ENCODE results near the gene ATRNL1. TPM values are rescaled to one million over a fixed set of nuclear protein-coding genes. Genes with fewer than 3 reads are reported as not detected.
"Not testable (repeated sequence)": the region's sequence is repeated elsewhere in the genome, so short reads cannot be mapped to it uniquely, and the experiment has no call there.

ATRNL1 gene
- total and polyA plus RNA-seq, 5 donors, result 0.75 to 2.2 (median 2.0) TPM

- ATAC-seq, result no peak
- intact Hi-C loops (cut with DNase I), result loop anchor here (1.0 to 10.0 kb wide), 3 partner anchors 252 to 255 kb away; no protein-coding TSS in a partner anchor
These were observed 36.6 kb downstream of the ATRNL1 start for GRCh38 chr10:115129752-115130151.

DNA sequence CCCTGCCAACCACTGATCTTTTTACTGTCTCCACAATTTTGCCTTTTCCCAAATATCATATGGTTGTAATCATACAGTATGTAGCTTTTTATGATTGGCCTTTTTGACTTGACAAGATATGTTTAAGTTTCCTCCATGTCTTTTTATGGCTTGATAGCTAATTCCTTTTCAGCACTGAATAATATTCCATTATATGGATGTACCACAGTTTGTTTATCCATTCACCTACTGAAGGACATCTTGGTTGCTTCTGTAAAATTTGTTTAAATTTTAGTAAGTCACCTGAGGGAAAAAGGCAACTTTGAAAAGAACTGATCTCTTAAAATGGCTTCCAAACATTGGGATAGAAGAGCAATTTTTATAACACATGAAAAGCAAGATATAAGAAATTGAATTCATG, 43.5 kb downstream of the ATRNL1 start:
- no peak overlapping the region for H3K4me3 ChIP-seq (ENCODE audit: low read length)
- no peak overlapping the region for H3K27ac ChIP-seq (ENCODE audit: low read length)
- H3K27me3 ChIP-seq (ENCODE audit: control insufficient read depth, insufficient read depth), result no peaks in the 10 kb centered on the region
- DNase-seq (no peak), ATAC-seq (no peak)
- intact Hi-C loops (cut with DNase I), result no loop called here
- no peaks in the 10 kb centered on the region for H3K4me1 ChIP-seq (ENCODE audit: control insufficient read depth, insufficient read depth, low read length)
- no peaks in the 10 kb centered on the region for H3K9me3 ChIP-seq (ENCODE audit: control insufficient read depth, low read length)

More at GRCh38 chr10:115129752-115130151, 36.6 kb downstream of the ATRNL1 start:
- no peaks in the 10 kb centered on the region for H3K27me3 ChIP-seq (ENCODE audit: control insufficient read depth, insufficient read depth)
- H3K4me3 ChIP-seq (ENCODE audit: low read length), result no peak overlapping the region
- no peak overlapping the region for H3K27ac ChIP-seq (ENCODE audit: low read length)
- no peaks in the 10 kb centered on the region for H3K4me1 ChIP-seq (ENCODE audit: control insufficient read depth, insufficient read depth, low read length)
- no peaks in the 10 kb centered on the region for H3K9me3 ChIP-seq (ENCODE audit: control insufficient read depth, low read length)
- DNase-seq, result no peak

DNA sequence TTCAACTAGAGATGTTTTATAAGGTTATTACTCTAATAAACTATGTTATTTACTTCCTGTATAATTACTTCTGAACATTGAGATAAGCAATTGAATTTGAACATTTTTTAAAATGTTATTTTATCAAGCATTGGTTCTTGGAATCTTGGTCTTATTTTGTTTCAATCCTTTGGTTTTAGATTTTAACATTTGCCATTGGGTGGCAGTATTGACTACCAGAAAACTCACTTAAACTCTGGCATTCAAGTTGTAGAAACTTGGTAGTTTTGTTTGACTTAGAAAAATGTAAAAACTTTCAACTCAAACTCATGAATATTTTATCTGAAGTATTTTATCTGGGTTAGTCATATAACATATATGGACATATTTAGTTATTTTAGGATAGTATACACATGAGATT, 48.1 kb downstream of the ATRNL1 start:
- no peak for ATAC-seq
- no peak for DNase-seq

DNA sequence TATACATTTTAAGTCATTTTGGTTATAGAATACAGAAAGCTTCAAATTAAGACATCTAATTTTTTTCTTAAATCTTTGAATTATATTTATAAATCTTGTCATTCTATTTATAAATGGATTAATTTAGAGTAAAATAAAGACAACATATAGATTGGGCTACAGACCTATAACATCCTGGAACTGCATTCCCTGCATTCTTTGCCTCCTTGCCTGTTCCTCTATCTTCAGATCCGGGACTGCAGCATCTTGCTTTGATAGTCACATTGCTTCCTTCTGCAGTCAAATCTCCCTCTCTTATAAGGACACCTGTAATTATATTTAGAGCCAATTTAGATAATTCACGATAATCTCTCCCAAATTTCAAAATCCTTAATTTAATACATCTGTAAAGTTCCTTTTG, 64.2 kb downstream of the ATRNL1 start:
- Histone ChIP-seq H3K9me3 (ENCODE audit: control insufficient read depth, low read length) (no peaks in the 10 kb centered on the region), H3K27ac (ENCODE audit: low read length) (no peak overlapping the region), H3K4me3 (ENCODE audit: low read length) (no peak overlapping the region), H3K27me3 (ENCODE audit: control insufficient read depth, insufficient read depth) (no peaks in the 10 kb centered on the region), H3K4me1 (ENCODE audit: control insufficient read depth, insufficient read depth, low read length) (no peaks in the 10 kb centered on the region)
- no peak for ATAC-seq
- WGBS, result 61% methylated on average over 2 of the region's 2 CpGs
- DNase-seq, result no peak
- intact Hi-C loops (cut with DNase I), result no loop called here

More for the DNA sequence above, 48.1 kb downstream of the ATRNL1 start:
- H3K27me3 ChIP-seq (ENCODE audit: control insufficient read depth, insufficient read depth), result no peaks in the 10 kb centered on the region
- intact Hi-C loops (cut with DNase I), result loop anchor here in 1 of 4 donors (10.0 kb wide), 1 partner anchor 1244 kb away; no protein-coding TSS in a partner anchor
- H3K9me3 ChIP-seq (ENCODE audit: control insufficient read depth, low read length), result no peaks in the 10 kb centered on the region
- no peaks in the 10 kb centered on the region for H3K4me1 ChIP-seq (ENCODE audit: control insufficient read depth, insufficient read depth, low read length)
- H3K27ac ChIP-seq (ENCODE audit: low read length), result no peak overlapping the region
- H3K4me3 ChIP-seq (ENCODE audit: low read length), result no peak overlapping the region

- no peak overlapping the region for H3K4me3 ChIP-seq (ENCODE audit: low read length)
- DNase-seq, result no peak
- no peak for ATAC-seq
- no peaks in the 10 kb centered on the region for H3K4me1 ChIP-seq (ENCODE audit: control insufficient read depth, insufficient read depth, low read length)
- intact Hi-C loops (cut with DNase I), result no loop called here
- no peaks in the 10 kb centered on the region for H3K27me3 ChIP-seq (ENCODE audit: control insufficient read depth, insufficient read depth)
- no peaks in the 10 kb centered on the region for H3K9me3 ChIP-seq (ENCODE audit: control insufficient read depth, low read length)
- WGBS, result 93% methylated on average over 5 of the region's 5 CpGs
- H3K27ac ChIP-seq (ENCODE audit: low read length), result no peak overlapping the region
These were observed 70.0 kb downstream of the ATRNL1 start for GRCh38 chr10:115163129-115163528.

GRCh38 chr10:115164220-115164619, 71.1 kb downstream of the ATRNL1 start:
- Histone ChIP-seq H3K27ac (ENCODE audit: low read length) (no peak overlapping the region), H3K4me1 (ENCODE audit: control insufficient read depth, insufficient read depth, low read length) (no peaks in the 10 kb centered on the region), H3K4me3 (ENCODE audit: low read length) (no peak overlapping the region), H3K27me3 (ENCODE audit: control insufficient read depth, insufficient read depth) (no peaks in the 10 kb centered on the region), H3K9me3 (ENCODE audit: control insufficient read depth, low read length) (no peaks in the 10 kb centered on the region)
- ATAC-seq, result no peak
- intact Hi-C loops (cut with DNase I), result no loop called here
- no peak for DNase-seq
- 80% methylated on average over 2 of the region's 2 CpGs for WGBS

- WGBS, result 83% methylated on average over 2 of the region's 2 CpGs
- intact Hi-C loops (cut with DNase I), result no loop called here
- DNase-seq, result no peak
These were observed 74.6 kb downstream of the ATRNL1 start for GRCh38 chr10:115167751-115168150.

DNA sequence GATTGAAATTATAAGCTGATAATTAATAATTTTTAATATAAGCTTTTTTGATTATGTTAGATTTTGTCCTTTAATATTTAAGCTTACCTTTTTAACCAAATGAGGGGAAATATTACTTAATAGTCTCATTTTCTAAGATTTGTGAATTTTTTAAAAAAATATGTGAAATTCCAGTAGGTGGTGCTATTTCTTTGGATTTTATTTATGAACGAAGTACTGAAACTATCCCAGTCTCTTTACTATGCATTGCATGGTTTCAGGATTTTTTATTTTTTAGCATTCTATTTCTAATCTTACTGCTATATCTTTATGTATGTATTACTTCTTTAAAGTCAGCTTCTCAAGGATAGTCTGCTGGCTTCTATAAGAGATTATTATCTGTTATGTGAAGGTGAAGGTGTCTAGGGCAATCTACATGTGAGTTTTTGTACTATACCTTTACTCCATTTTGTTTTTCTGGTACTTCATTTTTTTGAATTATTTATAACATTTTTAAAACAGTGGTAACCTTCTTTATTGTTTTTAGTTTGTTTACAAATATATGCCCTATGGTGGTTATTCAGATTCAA, 78.3 kb downstream of the ATRNL1 start:
- DNase-seq, result no peak
- no peaks in the 10 kb centered on the region for H3K9me3 ChIP-seq (ENCODE audit: control insufficient read depth, low read length)
- WGBS, result 2% methylated on average over 1 of the region's 1 CpG
- H3K27ac ChIP-seq (ENCODE audit: low read length), result no peak overlapping the region
- no peaks in the 10 kb centered on the region for H3K27me3 ChIP-seq (ENCODE audit: control insufficient read depth, insufficient read depth)
- no peaks in the 10 kb centered on the region for H3K4me1 ChIP-seq (ENCODE audit: control insufficient read depth, insufficient read depth, low read length)
- no peak for ATAC-seq
- intact Hi-C loops (cut with DNase I), result no loop called here
- H3K4me3 ChIP-seq (ENCODE audit: low read length), result no peak overlapping the region

More at GRCh38 chr10:115167751-115168150, 74.6 kb downstream of the ATRNL1 start:
- no peak overlapping the region for H3K27ac ChIP-seq (ENCODE audit: low read length)
- H3K27me3 ChIP-seq (ENCODE audit: control insufficient read depth, insufficient read depth), result no peaks in the 10 kb centered on the region
- no peak overlapping the region for H3K4me3 ChIP-seq (ENCODE audit: low read length)
- no peaks in the 10 kb centered on the region for H3K9me3 ChIP-seq (ENCODE audit: control insufficient read depth, low read length)
- no peak for ATAC-seq
- no peaks in the 10 kb centered on the region for H3K4me1 ChIP-seq (ENCODE audit: control insufficient read depth, insufficient read depth, low read length)

GRCh38 chr10:115173915-115174443, 80.8 kb downstream of the ATRNL1 start:
- no peak overlapping the region for H3K4me3 ChIP-seq (ENCODE audit: low read length)
- H3K27ac ChIP-seq (ENCODE audit: low read length), result no peak overlapping the region
- H3K4me1 ChIP-seq (ENCODE audit: control insufficient read depth, insufficient read depth, low read length), result no peaks in the 10 kb centered on the region
- no peaks in the 10 kb centered on the region for H3K9me3 ChIP-seq (ENCODE audit: control insufficient read depth, low read length)
- H3K27me3 ChIP-seq (ENCODE audit: control insufficient read depth, insufficient read depth), result no peaks in the 10 kb centered on the region
- 73% methylated on average over 3 of the region's 3 CpGs for WGBS
- intact Hi-C loops (cut with DNase I), result no loop called here
- ATAC-seq (no peak), DNase-seq (no peak)

- intact Hi-C loops (cut with DNase I); DNase-seq; H3K27ac ChIP-seq (ENCODE audit: low read length); H3K27me3 ChIP-seq (ENCODE audit: control insufficient read depth, insufficient read depth); H3K9me3 ChIP-seq (ENCODE audit: control insufficient read depth, low read length); ATAC-seq; H3K4me1 ChIP-seq (ENCODE audit: control insufficient read depth, insufficient read depth, low read length); H3K4me3 ChIP-seq (ENCODE audit: low read length): not testable (repeated sequence)
- WGBS, result 80% methylated on average over 2 of the region's 2 CpGs
These were observed 114.1 kb downstream of the ATRNL1 start for GRCh38 chr10:115207276-115207675.

GRCh38 chr10:115209133-115209532, 116.0 kb downstream of the ATRNL1 start:
- intact Hi-C loops (cut with DNase I), result no loop called here
- H3K27ac ChIP-seq (ENCODE audit: low read length), result no peak overlapping the region
- H3K9me3 ChIP-seq (ENCODE audit: control insufficient read depth, low read length), result no peaks in the 10 kb centered on the region
- WGBS, result 80% methylated on average over 1 of the region's 1 CpG
- DNase-seq (no peak), ATAC-seq (no peak)
- H3K4me3 ChIP-seq (ENCODE audit: low read length), result no peak overlapping the region
- no peaks in the 10 kb centered on the region for H3K27me3 ChIP-seq (ENCODE audit: control insufficient read depth, insufficient read depth)
- H3K4me1 ChIP-seq (ENCODE audit: control insufficient read depth, insufficient read depth, low read length), result no peaks in the 10 kb centered on the region

DNA sequence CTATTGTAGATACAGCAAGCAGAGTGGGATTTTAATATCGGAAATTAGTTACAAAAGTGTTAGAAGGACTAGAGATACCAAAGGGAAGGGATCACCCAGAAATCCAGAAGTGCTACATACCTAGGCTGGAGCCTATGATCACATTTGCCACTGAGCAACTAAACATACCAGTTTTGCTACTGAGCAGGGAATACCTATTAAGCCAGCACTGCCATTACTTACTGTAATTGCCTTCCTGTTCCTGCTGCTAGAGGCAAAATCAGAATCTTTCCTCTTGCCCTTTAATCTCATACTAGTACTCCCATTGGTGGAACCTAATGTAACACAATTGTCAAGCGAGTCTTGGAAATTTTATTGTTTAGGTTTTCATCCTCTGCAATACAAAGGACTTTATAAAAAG, 121.7 kb downstream of the ATRNL1 start:
- intact Hi-C loops (cut with DNase I), result no loop called here
- H3K27me3 ChIP-seq (ENCODE audit: control insufficient read depth, insufficient read depth), result no peaks in the 10 kb centered on the region
- no peak overlapping the region for H3K27ac ChIP-seq (ENCODE audit: low read length)
- H3K4me3 ChIP-seq (ENCODE audit: low read length), result no peak overlapping the region
- DNase-seq (no peak), ATAC-seq (no peak)
- 81% methylated on average over 2 of the region's 2 CpGs for WGBS
- H3K9me3 ChIP-seq (ENCODE audit: control insufficient read depth, low read length), result no peaks in the 10 kb centered on the region
- no peaks in the 10 kb centered on the region for H3K4me1 ChIP-seq (ENCODE audit: control insufficient read depth, insufficient read depth, low read length)

All from right cardiac atrium (tissue), 5 donors.